IPS-NIHi11 (cell line): ENCODE results near the gene PARVG.

Source experiments
- DNase-seq: peaks from one replicate; pipeline ENCODE4 v3.0.0; 2012; ENCODE audit warnings: mixed read lengths, low spot score

The PARVG gene, protein sequence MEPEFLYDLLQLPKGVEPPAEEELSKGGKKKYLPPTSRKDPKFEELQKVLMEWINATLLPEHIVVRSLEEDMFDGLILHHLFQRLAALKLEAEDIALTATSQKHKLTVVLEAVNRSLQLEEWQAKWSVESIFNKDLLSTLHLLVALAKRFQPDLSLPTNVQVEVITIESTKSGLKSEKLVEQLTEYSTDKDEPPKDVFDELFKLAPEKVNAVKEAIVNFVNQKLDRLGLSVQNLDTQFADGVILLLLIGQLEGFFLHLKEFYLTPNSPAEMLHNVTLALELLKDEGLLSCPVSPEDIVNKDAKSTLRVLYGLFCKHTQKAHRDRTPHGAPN

DNA sequence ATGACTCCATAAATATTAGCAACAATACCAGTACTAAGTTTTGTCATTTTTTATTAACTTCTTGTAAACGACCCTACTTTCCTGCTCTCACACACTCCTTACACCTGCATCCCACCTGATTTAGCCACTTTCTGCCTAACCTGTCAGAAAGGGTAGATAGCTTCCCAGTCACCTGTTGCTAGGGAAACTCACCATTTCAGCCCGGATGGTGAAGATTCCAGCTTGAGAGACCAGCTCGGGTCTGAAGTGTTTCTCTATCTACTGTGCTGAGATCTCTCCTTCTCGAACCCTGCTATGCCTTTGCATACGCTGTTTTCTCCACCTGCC lies at the start of gene PARVG:
Gene PARVG (plus strand): TSS at position 220 of the 327 bp plus-strand sequence. CDS start 2,405 bp downstream, outside the sequence.
- DNase-seq: peak; percentile 69

DNA sequence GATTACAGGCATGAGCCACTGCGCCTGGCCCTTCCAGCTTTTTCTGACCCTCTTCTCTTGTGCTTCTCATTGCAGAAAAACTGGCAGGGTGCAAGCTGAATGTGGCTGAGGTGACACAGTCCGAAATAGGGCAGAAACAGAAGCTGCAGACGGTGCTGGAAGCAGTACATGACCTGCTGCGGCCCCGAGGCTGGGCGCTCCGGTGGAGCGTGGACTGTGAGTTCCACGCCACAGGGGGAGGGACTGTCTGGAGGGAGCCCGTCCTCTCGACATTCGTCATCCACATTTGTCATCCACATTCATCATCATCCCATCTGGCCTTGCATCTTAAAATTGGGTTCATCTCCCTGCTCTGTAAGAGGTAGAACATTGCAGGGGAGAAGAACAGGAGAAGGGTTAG lies 49.3 kb upstream of the PARVG start:
- no peak for DNase-seq

DNA sequence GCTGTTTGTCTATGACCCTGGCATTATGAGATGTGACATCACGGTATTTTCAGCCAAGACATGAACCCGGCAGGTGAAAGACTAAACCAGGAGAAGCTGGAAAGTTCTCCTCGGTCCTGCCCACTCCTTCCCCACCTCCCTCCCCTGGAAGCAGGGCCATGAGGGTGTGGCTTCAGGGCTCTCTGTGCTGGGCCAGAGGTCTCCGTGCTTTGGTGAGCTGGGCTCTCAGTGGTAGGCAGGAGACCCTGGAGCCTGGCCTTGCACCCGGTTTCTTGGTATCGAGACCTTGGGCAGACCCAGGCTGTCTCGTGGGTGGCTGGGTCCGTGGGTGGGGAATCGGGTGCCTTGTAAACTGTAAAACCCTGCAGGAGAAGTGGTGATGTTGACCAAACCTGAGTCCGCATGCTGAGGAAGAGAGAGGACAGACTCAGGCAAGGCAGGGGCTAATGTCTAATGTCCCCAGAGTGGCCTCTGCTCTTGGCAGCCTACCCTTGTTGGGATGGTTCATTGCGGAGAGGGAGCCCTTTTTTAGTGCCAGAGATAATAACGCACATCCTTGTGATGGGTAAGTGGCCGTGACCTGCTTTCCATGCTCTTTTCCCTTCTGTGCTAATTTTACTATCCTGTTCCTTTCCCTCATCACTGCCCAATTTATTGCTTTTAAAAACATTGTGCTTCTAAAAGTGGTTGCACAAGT lies 48.6 kb upstream of the PARVG start:
- DNase-seq: no peak

DNA sequence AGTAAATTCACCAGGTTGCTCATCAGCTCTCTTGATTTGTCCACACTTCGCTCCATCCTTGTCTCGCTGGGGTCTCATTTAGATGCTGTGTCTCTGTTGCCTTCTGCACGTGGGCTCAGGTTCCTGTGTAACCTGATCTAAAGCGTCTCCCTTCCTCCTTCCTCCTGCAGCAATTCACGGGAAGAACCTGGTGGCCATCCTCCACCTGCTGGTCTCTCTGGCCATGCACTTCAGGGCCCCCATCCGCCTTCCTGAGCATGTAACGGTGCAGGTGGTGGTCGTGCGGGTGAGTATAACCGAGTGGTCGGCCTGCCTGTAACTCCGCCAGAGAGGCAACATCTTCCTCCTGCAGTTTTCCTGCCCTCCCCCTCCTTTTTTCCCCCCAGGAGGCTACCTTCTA lies 48.0 kb upstream of the PARVG start:
- peak; percentile 67 for DNase-seq

DNA sequence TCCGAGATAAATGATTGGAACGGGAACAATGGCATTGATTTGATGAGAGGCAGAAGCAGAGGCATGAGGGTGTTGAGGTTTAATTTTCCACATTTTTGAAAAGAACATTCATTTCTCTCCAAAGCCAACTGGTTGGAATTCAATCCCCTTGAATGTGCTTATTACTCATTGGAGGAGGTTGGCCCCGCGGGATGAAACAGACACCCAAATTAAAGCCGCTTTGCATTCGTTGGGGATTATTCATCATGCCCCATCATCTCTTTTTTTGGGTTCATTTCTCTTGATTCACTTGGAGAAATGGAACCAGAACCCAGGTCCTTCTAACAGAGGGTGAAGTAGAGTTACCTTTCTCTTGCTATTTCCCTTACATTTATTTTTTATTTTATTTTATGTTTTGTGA lies 47.6 kb upstream of the PARVG start:
- no peak for DNase-seq

DNA sequence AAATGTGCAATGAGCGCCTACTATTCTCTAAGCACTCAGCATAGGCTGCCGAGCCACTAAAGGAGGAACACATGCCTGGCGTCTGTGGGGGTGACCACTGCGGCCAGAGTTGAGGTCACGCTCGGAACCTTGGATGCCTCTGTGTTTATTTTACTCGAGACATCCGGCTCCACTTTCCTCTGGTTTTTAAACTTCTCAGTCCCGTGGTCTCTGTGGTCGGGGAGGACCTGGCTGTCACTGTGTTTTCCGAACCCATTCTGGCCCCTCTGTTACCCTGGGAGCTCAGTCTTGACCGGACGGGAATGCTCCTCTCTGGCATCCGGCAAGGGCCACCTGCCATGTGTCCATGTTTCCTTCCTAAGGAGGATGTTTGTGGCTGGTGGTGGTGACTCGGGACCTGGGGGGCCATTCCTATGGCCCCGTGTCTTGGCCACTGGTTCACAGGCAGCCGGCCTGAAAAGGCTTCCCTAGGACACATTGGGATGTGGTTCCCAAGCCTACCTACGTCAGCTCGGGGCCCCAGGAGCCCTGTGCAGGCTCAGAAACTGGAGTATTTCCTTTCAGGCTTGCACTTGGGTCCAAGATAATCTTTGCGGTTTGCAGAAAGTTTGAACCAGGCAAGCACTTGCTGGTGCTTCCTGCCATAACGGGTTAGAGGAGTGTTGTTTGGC lies 46.7 kb upstream of the PARVG start:
- DNase-seq: no peak

DNA sequence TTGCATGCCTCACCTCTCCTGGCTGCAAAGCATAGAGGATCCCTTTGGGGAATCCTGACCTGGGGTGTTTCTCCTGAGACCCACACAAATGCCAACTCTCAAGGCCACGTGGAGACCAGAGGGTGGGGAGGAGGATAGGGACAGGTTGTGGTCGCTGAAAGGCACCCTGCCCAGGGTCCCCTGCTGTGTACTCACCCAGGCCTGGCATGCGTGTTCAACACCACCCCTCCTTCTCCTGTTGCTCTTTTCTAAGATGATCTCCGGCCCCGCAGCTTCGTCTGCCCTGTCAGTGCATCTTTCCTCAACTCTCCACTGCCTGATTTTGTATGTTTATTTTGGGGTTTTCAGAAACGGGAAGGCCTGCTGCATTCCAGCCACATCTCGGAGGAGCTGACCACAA lies 44.6 kb upstream of the PARVG start:
- DNase-seq: no peak

DNA sequence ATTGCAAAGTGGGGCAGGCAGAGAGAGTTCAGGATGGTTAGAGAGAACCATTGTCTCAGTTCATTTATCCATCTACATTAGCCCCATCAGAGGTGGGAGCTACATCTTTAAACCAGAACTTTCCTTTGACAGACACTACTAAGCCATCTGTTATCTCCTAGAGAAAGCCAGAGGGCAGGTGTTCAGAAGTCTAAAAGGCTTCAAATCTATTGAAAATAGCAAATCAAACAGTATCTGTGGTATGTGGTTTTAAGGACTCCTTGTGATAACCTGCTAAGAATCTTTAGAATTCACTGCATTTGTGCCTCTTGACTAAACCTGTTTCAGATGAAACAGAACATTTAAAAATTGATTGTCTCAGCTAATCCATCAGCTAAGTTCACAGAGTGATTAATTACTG lies 43.9 kb upstream of the PARVG start:
- no peak for DNase-seq

DNA sequence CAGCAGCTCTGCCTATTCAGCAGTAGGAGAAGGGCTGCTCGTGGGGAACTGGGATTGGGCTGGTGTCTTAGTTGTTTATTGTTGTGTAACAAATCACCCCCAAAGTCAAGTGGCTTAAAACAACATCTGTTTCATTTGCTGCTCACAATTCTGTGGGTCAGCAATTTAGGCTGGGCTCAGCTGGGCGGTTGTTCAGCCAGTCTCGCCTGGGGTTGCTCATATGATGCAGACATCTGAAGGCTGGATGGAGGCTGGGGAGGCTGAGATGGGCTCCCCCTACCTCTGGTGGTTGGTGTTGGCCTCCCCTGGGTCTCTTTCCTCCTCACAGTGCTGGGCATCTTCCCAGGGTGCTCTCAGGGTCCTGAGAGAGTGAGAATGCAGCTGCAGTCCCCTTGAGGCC lies 43.3 kb upstream of the PARVG start:
- DNase-seq: no peak

DNA sequence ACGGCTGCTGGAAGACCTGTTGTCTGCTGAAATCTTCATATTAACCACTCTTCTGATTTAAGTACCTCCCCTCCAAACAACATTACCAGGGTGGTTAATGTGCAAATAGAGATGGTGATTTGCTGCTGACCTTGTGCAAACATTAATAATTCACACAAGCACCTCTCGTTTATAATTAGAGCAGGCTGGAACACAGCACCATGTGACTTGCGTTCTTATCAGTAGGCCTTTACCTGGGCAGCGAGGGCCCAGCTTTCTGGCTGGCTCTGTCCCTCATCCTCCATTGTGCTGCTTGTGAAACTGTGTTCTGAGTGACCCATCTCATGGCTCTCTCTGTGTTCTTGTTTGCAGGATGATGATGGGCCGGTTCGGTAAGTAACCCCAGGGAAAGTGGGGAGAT lies 41.0 kb upstream of the PARVG start:
- no peak for DNase-seq

DNA sequence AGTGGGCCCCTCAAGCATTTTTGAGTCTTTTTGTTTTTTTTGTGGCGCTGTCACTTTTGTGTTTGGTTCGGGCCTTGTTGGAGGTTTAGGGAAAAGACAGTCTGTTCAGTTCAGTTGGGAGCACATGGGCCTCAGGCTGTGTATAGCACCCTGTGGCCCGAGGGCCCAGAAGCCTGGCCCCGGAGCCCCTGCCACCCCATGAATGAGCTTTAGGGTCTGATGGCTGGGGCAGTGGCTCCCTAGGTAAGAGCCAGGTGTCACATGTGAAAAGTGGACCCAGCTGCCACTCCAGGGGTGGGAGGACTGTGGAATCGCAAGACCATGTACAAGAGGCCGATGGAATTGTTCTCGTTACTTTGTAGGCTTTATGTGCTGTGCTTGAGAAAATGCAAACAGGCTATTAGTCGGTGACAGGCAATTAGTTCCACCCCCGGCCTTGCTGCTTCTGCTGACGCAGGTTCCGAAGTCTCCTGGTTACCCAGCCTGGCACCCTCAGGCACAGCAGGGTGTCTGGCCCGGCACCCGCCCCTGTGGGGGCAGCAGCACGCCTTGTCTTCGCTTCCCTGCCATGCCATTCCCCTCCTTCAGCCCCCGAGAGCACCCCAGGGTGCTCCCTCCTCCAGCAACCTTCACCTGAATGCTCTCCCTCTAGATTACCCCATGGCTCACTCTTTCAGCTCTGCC lies 38.2 kb upstream of the PARVG start:
- DNase-seq: no peak

DNA sequence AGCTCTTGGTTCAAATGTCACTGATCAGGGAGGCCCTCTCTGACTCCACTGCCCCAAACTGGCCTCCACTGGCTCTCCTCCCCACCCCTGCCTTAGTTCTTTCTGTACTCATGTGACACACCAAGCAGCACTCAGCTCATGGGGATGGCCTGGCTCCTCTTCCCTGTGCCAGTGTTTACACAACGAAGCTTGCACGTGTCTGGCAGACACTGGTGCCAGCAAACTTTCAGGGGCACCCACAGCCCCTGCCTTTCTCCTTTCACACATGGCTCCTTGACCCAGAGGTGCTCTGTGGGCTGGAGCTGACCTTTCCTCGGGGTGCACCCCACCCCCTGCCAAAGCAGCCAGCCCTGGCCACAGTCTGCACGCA lies 37.6 kb upstream of the PARVG start:
- DNase-seq: no peak

DNA sequence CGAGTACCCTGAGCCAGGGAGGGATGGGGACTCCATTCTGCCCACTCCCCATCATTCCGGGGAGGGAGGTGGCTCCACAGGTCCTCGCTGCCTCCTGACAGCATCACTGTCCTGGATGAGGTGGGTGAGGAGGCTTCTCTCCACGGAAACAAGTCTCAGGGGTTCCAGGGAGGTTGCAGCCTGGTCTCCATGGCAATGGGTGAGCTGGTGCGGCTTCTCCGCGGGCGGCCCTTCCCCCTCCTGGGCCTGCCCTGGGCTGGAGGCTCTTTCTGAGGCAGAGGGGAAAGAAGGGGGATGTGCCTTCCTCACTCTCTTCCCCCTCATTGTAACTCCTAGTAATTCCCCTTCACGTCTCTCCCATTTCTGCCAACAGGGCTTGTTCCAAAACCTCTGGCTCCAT lies 37.1 kb upstream of the PARVG start:
- peak; percentile 62 for DNase-seq

DNA sequence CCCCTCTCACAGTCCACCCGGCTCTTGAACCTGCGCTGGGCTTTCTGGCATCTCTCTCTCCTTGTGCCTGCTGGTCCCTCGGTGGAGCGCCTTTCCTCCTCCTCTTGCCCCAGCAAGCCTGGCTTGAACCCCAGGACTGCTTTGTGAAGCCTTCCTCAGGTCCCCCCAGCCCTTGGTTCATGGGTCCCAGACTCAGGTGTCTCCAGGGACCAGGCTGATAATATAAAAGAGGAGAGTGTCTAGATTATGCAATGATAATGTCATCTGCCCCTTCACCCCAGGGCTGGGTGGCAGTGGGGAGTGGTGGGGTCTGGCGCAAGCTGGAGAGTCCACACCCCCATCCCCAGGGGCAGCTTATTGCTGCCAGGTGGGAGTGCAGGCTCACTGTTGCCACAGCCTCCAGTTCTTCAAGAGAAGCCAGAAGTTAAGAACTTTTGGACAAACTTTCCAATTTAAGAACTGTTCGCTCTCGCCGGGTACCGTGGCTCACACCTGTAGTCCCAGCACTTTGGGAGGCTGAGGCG lies 36.6 kb upstream of the PARVG start:
- DNase-seq: no peak

DNA sequence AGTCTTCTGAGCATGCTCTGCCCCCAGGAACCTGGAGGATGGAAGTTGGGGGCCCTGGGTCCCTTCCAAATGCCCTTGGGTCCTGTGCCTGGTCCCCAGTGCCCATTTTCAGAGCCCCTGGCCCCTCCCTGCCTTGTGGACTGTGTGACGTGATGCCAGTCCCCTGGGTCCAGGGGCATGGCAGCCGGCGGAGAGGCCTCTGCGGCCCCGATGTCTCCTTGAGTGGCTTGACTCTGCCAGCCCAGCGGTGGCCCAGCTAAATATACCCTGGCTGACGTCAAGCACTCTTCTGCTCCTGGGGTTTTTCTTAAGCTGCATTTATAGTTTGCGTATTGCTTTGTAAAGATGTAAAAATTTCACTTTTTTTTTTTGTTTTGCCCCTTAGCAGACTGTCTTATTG lies 35.2 kb upstream of the PARVG start:
- DNase-seq: no peak

DNA sequence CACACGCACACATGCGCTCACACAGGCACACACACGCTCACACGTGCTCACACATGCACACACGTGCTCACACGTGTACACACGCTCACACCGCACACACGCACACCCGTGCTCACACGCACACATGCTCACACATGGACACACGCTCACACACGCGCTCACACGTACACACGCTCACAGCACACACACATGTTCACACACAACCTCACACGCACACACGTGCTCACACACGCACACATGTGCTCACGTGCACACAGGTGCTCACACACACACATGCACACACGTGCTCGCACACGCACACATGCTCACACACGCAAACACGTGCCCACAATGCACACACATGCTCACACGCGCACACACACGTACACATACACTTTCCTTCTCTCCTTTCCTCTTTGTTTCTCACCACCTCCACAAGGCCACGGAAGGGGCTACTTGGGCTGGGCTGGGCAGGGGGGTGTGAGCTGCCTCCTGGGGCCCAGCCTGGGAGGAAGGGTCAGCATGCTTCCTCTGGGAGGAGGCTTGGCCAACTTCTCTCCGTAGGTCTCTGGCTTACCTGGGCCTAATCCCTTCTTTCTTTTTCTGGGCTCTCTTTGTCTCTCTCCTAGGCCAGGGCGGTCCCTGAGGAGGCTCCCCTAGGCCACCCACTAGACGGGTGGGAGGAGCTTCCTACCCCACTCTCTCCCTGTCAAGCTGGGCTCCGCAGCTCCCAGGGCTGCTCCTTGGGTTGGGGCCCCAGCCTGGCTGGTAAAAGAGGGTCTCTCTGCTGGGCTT lies 34.5 kb upstream of the PARVG start:
- peak; percentile 72 for DNase-seq

DNA sequence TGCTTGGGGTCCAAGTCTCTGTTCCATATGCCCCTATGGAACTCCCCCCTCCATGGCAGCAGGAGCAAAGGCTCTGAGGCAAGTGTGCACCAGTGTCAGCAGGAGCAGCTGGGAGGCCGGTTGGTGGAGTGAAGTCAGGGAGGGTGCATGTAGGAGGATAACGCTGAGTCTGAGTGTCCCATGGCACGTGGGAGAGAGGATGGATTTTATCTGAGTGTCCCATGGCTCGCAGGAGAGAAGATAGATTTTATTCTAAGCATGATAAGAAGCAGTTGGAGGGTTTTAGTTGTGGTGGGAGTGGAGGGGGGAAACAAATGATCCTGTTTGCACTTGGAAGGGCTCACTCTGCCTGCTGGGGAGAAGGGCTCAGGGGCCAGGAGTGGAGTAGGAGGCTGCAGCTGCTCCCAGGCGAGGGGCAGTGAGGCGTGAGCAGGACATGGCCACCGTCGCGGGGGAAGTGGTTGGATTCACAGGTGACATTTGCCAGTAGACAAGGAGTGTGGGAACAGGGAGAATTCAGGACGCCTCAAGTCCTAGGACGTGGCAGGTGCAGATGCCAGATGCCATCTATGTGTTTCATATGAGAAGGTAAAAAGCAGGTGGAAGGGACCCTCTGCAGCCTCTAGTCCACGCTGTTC lies 33.6 kb upstream of the PARVG start:
- no peak for DNase-seq

DNA sequence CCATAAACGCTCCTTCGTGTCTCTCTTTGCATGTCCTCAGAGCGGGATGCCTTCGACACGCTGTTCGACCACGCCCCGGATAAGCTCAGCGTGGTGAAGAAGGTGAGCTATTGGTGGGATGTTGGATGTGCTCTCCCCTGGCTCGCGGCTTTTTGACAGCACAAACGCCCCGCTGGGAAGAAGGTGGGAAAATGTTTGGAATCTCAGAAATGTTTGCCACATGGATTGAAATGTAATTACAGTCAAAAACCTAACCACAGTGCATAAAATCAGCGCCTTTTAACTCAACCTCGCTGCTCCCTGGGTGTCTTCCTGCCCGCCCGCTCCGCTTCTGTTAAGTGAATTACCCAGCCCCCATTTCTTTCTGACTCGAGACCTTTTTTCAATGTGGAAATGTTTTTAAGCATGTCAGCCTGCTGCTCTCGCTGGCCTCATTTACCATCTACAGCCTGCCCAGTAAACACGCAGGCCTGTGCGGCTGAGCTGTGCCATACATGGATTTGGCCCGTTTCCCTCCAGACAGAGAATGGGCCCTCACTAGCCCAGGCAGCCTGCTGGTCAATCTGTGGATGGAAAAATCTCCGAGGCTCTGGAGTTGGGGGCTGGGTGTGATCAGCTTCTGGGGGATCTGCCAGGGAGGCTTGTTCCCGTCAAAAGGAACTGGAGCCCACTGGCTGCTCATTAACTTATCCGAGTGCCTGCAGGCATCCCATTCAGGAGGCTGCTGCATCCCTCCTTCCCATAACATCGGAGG lies 32.7 kb upstream of the PARVG start:
- DNase-seq: peak; percentile 81

DNA sequence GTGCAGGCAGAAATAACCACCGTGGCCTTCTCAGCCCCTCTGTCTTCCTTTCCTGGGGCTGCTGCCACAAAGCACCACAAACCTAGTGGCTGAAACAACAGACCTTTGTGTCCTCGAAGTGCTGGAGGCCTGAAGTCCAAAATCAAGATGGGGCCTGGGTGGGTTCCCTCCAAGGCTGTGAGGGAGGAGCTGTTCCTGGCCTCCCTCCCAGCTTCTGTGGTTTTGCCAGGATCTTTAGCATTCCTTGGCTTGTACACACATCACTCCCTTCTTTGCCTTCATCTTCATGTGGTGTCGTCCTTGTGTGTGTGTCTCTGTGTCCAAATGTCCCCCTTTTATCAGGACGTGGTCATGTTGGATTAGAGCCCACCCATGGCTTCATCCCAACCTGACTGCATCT lies 29.0 kb upstream of the PARVG start:
- DNase-seq: no peak

DNA sequence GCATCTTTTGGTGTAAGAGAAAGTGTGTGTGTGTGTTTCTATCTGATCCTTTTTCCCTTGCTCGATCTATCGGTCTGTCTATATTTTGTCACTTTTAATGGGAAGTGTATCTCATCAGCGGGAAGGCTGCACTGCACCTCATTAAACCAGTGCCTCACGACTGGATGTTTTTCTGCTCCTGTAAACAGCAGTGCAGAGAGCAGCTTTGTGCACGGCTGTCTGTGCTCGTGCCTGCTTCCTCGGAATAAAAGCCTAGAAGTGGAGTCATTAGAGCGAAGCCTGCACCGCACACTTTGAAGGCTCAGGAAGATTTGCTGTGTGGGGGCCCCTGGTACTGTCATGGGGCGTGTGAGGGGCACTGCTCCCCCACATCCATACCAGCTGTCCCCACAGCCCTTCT lies 27.0 kb upstream of the PARVG start:
- DNase-seq: no peak
